Activated T-helper 2 cell treated with anti-CD3 and anti-CD28 coated beads, Interferon-gamma antibody, Interleukin-2, Interleukin-4, amounts not matched to agents 10 μg/mL and 5 μg/mL and 100 μg/mL, durations not matched to agents 14 hours and 24 hours and 36 hours (primary cell): ENCODE data around the gene PLEKHG2. TPM values are rescaled to one million over a fixed set of nuclear protein-coding genes. Genes with fewer than 3 reads are reported as not detected.

Experiments used
- DNase-seq: peaks from one replicate; pipeline ENCODE4 v3.0.0; 2021; ENCODE audit warnings: low spot score
- H3K27ac Mint-ChIP-seq: one replicate; pipeline ENCODE4 v1.8.0; 2021; ENCODE audit warnings: mixed read lengths
- H3K27me3 Mint-ChIP-seq: one replicate; pipeline ENCODE4 v1.8.0; 2021; ENCODE audit warnings: low read depth, mixed read lengths
- H3K36me3 Mint-ChIP-seq: one replicate; pipeline ENCODE4 v1.8.0; 2021; ENCODE audit warnings: low read depth, mixed read lengths
- H3K4me1 Mint-ChIP-seq: one replicate; pipeline ENCODE4 v1.8.0; 2021; ENCODE audit warnings: low read depth, mixed read lengths
- H3K4me3 Mint-ChIP-seq: one replicate; pipeline ENCODE4 v1.8.0; 2021; ENCODE audit warnings: low read depth, mild to moderate bottlenecking, moderate library complexity, mixed read lengths
- H3K9me3 Mint-ChIP-seq: one replicate; pipeline ENCODE4 v1.8.0; 2021; ENCODE audit warnings: mixed read lengths
- intact Hi-C: fragments of 100-400 bp; cut with micrococcal nuclease; formaldehyde crosslinking; loops from one replicate; pipeline ENCODE4 v1.15.1; 2023
- total RNA-seq: library from RNA; stranded (reverse); gene quantifications from 2 replicates; pipeline ENCODE4 v1.2.3, GENCODE V29; 2022

PLEKHG2 gene
- total RNA-seq, 1 donor from 2014 or later: 49.8 TPM

- peak overlapping the region; percentile 14 for H3K27ac Mint-ChIP-seq
- no peaks in the 10 kb centered on the region for H3K27me3 Mint-ChIP-seq
- intact Hi-C loops: no loop called here
These were observed 57.1 kb downstream of the PLEKHG2 start for GRCh38 chr19:39469567-39469966.

DNA sequence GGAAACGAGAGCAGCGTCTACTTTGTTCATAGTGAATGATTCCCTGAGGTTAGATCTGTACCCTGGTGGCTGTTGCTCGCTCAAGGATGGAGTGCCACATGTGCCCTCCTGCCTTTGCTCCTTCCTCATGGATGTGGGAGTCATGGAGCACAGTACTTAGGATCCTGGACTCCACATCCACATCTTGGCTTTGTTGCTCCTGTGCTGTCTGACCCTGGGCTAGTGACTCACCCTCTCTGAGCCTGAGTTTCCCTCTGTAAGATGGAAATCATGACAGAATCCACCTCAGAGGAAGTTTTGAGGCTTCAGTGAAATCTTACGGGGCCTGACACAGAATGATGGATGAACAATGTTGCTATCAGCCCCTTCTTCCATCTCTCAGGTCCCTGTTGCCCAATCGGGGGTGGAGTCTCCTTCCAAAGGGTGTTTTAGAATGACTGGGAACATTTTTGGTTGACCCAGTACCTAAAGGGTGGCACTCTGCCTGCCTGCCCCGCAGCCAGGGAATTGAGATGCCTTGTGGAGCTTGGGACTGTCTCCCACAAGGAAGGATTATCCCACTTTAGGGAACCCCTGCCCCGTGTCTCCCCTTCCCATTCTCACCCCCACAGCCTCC, 58.4 kb downstream of the PLEKHG2 start:
- Mint-ChIP-seq H3K4me1 (peaks cover 13% of the 10 kb centered on the region), H3K36me3 (peaks cover 84% of the 10 kb centered on the region), H3K27ac (peak overlapping the region; percentile 84), H3K27me3 (no peaks in the 10 kb centered on the region), H3K4me3 (no peak overlapping the region), H3K9me3 (no peaks in the 10 kb centered on the region)
- intact Hi-C loops: no loop called here
- no peak for DNase-seq

More at GRCh38 chr19:39469567-39469966, 57.1 kb downstream of the PLEKHG2 start:
- Mint-ChIP-seq H3K36me3 (peaks cover 85% of the 10 kb centered on the region), H3K9me3 (no peaks in the 10 kb centered on the region), H3K4me1 (peaks cover 13% of the 10 kb centered on the region), H3K4me3 (no peak overlapping the region)
- DNase-seq: no peak

GRCh38 chr19:39471756-39472536, 59.5 kb downstream of the PLEKHG2 start:
- H3K27ac Mint-ChIP-seq: peak overlapping the region; percentile 5
- no peaks in the 10 kb centered on the region for H3K9me3 Mint-ChIP-seq
- no peak overlapping the region for H3K4me3 Mint-ChIP-seq
- no peak for DNase-seq
- H3K27me3 Mint-ChIP-seq: no peaks in the 10 kb centered on the region
- peaks cover 13% of the 10 kb centered on the region for H3K4me1 Mint-ChIP-seq
- H3K36me3 Mint-ChIP-seq: peaks cover 83% of the 10 kb centered on the region
- intact Hi-C loops: no loop called here

DNA sequence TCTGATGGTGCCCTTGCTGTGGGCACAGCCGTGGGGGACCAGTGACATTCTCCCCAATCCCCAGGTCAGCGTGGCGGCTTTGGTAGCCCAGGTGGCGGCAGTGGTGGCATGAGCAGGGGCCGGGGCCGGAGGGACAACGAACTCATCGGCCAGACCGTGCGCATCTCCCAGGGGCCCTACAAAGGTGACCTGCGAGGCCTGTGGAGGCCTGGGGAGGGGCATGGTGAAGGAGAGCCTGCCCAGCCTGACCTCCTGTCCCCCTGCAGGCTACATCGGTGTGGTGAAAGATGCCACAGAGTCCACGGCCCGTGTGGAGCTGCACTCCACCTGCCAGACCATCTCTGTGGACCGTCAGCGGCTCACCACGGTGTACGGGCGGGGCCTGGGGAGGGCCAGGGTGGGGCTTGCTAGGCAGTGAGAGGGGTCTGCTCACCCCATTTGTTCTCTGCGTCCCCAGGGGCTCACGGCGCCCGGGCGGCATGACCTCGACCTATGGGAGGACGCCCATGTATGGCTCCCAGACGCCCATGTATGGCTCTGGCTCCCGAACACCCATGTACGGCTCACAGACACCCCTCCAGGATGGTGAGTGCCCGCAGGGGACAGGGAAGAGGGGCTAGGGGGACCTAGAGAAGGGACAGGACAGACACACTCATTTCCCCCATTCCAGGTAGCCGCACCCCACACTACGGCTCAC, 60.4 kb downstream of the PLEKHG2 start:
- no peak overlapping the region for H3K4me3 Mint-ChIP-seq
- intact Hi-C loops: no loop called here
- H3K27me3 Mint-ChIP-seq: no peaks in the 10 kb centered on the region
- H3K4me1 Mint-ChIP-seq: peaks cover 13% of the 10 kb centered on the region
- H3K9me3 Mint-ChIP-seq: no peaks in the 10 kb centered on the region
- no peak for DNase-seq
- no peak overlapping the region for H3K27ac Mint-ChIP-seq
- peaks cover 85% of the 10 kb centered on the region for H3K36me3 Mint-ChIP-seq

GRCh38 chr19:39473443-39473960, 61.0 kb downstream of the PLEKHG2 start:
- no peak overlapping the region for H3K27ac Mint-ChIP-seq
- no peaks in the 10 kb centered on the region for H3K9me3 Mint-ChIP-seq
- no peaks in the 10 kb centered on the region for H3K27me3 Mint-ChIP-seq
- H3K4me3 Mint-ChIP-seq: no peak overlapping the region
- intact Hi-C loops: no loop called here
- H3K36me3 Mint-ChIP-seq: peaks cover 82% of the 10 kb centered on the region
- DNase-seq: no peak
- peaks cover 13% of the 10 kb centered on the region for H3K4me1 Mint-ChIP-seq

- Mint-ChIP-seq H3K4me1 (peaks cover 13% of the 10 kb centered on the region), H3K36me3 (peaks cover 75% of the 10 kb centered on the region), H3K9me3 (no peaks in the 10 kb centered on the region), H3K27ac (no peak overlapping the region), H3K27me3 (no peaks in the 10 kb centered on the region), H3K4me3 (no peak overlapping the region)
- intact Hi-C loops: loop anchor here (1.0 kb wide), 1 partner anchor 58 kb away; the partner anchor contains the start of gene EID2B
- peak; percentile 57 for DNase-seq
These were observed 61.7 kb downstream of the PLEKHG2 start for GRCh38 chr19:39474139-39474620.

DNA sequence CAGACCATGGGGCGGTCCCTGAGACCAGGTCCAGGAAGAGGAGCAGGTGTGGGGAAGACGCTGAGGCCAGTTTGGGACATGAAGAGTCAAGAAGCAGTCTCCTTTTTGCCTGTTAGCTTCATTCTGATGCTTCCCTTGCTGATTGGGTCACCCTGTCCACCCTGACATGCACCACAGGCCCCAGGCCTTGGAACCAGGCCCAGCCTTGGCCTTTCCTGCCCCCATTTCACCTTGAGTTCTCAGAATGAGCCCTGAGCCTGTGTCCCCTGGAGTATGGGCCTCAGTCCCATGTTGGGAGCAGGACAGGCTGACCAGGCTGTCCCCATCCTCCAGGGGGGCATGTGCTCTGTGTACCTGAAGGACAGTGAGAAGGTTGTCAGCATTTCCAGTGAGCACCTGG, 63.3 kb downstream of the PLEKHG2 start:
- H3K4me3 Mint-ChIP-seq: no peak overlapping the region
- H3K27ac Mint-ChIP-seq: no peak overlapping the region

More for the DNA sequence above, 63.3 kb downstream of the PLEKHG2 start:
- no peak for DNase-seq
- Mint-ChIP-seq H3K36me3 (peaks cover 59% of the 10 kb centered on the region), H3K4me1 (peaks cover 21% of the 10 kb centered on the region), H3K27me3 (no peaks in the 10 kb centered on the region), H3K9me3 (no peaks in the 10 kb centered on the region)
- intact Hi-C loops: no loop called here

Other genes with a start within 250 kb of the PLEKHG2 start
- gene NCCRP1, start 215.7 kb upstream of the PLEKHG2 start, total RNA-seq: not detected in 2 replicates
- gene SYCN, start 208.4 kb upstream of the PLEKHG2 start, total RNA-seq: not detected in 2 replicates
- gene IFNL3, start 167.7 kb upstream of the PLEKHG2 start, total RNA-seq: not detected in 2 replicates
- not detected in 2 replicates for gene IFNL4, start 163.8 kb upstream of the PLEKHG2 start, total RNA-seq
- not detected in 2 replicates for gene IFNL2, start 144.3 kb upstream of the PLEKHG2 start, total RNA-seq
- gene IFNL1, start 116.3 kb upstream of the PLEKHG2 start, total RNA-seq: not detected in 2 replicates
- gene LRFN1, start 91.8 kb upstream of the PLEKHG2 start, total RNA-seq: 4.4 and 4.5 TPM in 2 replicates
- 350 and 364 TPM in 2 replicates for gene GMFG, start 76.6 kb upstream of the PLEKHG2 start, total RNA-seq
- gene SAMD4B, start 70.2 kb upstream of the PLEKHG2 start, total RNA-seq: 64.0 TPM in 2 replicates
- 49.5 and 51.1 TPM in 2 replicates for gene PAF1, start 21.6 kb upstream of the PLEKHG2 start, total RNA-seq
- 32.3 and 34.7 TPM in 2 replicates for gene MED29, start 21.3 kb upstream of the PLEKHG2 start, total RNA-seq
- gene ZFP36, start 5.8 kb upstream of the PLEKHG2 start, total RNA-seq: 45.4 and 46.9 TPM in 2 replicates
- gene RPS16, start 23.3 kb downstream of the PLEKHG2 start, total RNA-seq: 2,627 and 2,674 TPM in 2 replicates
- 163 and 169 TPM in 2 replicates for gene SUPT5H, start 32.9 kb downstream of the PLEKHG2 start, total RNA-seq
- gene TIMM50, start 68.2 kb downstream of the PLEKHG2 start, total RNA-seq: 110 and 115 TPM in 2 replicates
- 1.6 and 1.8 TPM in 2 replicates for gene DLL3, start 86.3 kb downstream of the PLEKHG2 start, total RNA-seq
- gene SELENOV, start 102.5 kb downstream of the PLEKHG2 start, total RNA-seq: not detected in 2 replicates
- gene EID2B, start 120.2 kb downstream of the PLEKHG2 start, total RNA-seq: 3.5 and 4.1 TPM in 2 replicates
- gene EID2, start 127.5 kb downstream of the PLEKHG2 start, total RNA-seq: 17.2 and 18.3 TPM in 2 replicates
- gene LGALS13, start 189.9 kb downstream of the PLEKHG2 start, total RNA-seq: not detected in 2 replicates
- not detected in 2 replicates for gene LGALS16, start 243.2 kb downstream of the PLEKHG2 start, total RNA-seq